WI38 (cell line): ENCODE measurements around the gene KRTAP6-1.

Source experiments
- H3K4me3 ChIP-seq: 2 replicates; pipeline ENCODE4 v1.5.1; 2011; ENCODE audit warnings: low read depth, mild to moderate bottlenecking, control low read depth, low read length
- TF ChIP-seq, protein P1 (sequence below): IDR thresholded peaks from 2 replicates; pipeline ENCODE4 v1.5.1; 2012; ENCODE audit warnings: low read depth, mild to moderate bottlenecking, control low read depth, low read length

KRTAP6-1 gene, protein sequence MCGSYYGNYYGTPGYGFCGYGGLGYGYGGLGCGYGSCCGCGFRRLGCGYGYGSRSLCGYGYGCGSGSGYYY

DNA sequence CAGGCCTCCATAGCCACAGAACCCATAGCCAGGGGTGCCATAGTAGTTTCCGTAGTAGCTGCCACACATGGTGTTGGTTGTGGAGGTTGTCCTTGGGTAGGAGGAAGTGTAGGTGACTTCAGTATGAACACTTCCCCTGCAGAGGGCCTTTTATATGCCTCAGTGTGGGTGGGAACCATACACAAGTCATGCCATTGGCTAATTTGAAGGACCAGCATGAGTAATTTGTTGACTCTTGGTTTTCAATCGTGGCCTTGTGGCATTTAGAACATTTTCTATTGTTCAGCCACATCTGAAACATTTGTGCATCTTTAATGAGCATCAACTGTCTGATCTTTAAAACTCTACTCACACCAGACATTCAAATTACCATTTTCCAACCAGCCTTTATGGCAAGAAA, at the start of gene KRTAP6-1:
TSS of gene KRTAP6-1 (minus strand) at position 95 of the 400 bp plus-strand sequence. CDS start at position 69, 26 bp downstream.
- TF ChIP-seq, protein P1, sequence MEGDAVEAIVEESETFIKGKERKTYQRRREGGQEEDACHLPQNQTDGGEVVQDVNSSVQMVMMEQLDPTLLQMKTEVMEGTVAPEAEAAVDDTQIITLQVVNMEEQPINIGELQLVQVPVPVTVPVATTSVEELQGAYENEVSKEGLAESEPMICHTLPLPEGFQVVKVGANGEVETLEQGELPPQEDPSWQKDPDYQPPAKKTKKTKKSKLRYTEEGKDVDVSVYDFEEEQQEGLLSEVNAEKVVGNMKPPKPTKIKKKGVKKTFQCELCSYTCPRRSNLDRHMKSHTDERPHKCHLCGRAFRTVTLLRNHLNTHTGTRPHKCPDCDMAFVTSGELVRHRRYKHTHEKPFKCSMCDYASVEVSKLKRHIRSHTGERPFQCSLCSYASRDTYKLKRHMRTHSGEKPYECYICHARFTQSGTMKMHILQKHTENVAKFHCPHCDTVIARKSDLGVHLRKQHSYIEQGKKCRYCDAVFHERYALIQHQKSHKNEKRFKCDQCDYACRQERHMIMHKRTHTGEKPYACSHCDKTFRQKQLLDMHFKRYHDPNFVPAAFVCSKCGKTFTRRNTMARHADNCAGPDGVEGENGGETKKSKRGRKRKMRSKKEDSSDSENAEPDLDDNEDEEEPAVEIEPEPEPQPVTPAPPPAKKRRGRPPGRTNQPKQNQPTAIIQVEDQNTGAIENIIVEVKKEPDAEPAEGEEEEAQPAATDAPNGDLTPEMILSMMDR, result no peak

DNA sequence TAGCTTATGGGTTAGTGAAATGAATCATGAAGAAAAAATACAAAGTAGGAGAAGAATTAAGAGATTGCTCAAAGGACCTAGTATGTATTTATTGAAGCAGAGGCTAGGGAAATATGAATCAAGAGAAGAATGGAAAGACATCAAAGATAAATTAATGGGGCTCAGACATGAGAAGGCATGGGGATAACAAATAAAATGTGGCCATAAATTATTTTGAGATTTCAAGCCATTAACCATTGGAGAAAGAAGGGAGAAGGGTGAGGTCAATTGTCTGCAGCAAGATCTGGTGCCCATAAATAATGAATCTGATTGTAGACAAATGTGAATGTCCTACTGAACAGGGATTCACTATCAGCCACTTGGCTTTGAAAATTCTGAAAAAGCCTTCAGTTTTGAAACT, 39.2 kb upstream of the KRTAP6-1 start:
- TF ChIP-seq, protein P1, result no peak
- H3K4me3 ChIP-seq, result no peak overlapping the region

More for the DNA sequence above, at the start of gene KRTAP6-1:
- H3K4me3 ChIP-seq, result no peak within 1 kb of the TSS

DNA sequence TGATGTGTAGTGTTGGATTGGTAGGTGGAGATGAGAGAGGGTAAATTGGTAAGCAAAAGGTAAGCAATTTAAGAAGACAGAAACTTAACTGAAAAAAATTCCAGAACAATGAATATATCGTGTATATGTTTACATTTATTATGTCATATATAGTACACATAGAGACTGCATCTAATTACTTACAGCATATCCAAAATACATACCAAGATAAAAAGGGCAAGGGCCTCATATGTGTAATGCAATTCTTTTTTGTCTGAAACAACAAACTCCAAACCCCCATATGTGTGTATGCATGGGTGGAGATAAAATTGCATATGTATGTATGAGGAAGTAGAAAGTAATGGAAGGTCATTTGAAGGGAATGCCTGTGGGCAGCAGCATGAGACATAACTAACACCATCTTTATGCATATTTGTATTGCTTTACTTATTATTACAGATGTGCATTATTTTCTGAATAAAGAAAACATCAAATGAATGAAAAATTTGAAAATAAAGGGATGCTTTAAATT, 33.2 kb upstream of the KRTAP6-1 start:
- TF ChIP-seq, protein P1, result no peak
- no peak overlapping the region for H3K4me3 ChIP-seq

DNA sequence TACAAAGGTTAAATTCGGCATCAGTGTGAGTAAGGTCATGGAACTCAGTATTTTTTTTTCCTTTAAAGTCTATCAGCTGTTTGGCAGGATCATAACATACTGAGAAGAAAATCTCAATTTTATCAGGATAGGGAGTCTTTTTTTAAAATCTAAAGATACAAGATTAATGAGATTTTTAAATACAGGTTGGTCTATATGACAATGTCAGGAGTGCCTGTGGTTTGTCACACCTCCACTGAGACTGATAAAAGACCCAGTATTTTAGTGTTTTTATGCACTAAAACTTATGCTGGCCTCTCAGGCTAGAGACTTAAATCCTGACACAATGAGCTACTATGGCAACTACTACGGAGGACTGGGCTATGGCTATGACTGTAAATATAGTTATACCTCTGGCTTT, 28.8 kb upstream of the KRTAP6-1 start, which contains the start of gene KRTAP20-3:
TSS of gene KRTAP20-3 (plus strand) at position 301 of the 400 bp plus-strand sequence.
- TF ChIP-seq, protein P1, result no peak
- H3K4me3 ChIP-seq, result no peak within 1 kb of the TSS

DNA sequence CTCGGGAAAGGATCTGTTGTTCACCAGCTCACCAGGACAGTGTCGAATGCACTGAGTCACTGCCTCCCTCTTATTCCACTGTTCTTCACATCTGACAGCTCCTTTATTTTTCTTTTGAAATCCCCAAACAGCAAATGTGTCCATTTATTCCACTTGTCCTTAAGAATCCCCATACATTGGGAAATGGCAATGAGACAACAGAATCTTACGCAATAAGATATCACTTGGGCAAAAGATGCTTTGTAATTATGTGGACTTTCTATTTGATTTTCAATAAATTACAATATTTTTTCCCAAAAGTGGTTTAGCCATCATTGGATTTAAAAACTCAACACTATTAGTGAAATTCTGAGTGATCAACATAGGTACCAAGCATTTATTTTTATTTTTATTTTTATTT, 25.0 kb upstream of the KRTAP6-1 start:
- no peak overlapping the region for H3K4me3 ChIP-seq
- TF ChIP-seq, protein P1, result no peak

DNA sequence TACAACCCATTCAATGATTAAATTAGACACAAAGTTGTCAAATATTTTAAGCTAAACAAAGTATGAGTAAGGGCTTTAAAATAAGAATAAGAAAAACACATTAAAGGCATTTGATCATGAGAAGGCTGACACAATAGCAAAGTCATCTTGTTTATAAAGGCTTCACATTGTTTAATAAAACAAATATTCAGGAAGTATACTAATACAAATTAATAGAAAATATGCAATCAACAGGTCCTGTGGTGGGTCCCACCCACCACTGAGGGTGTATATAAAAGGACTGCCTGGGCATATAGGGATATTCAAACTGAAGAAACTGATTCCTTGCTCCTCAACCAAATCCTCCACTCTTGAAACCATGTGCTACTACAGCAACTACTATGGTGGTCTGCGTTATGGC, 21.2 kb upstream of the KRTAP6-1 start, which contains the start of gene KRTAP20-2:
TSS of gene KRTAP20-2 (plus strand) at position 301 of the 400 bp plus-strand sequence. CDS start at position 359, 58 bp downstream.
- no peak within 1 kb of the TSS for H3K4me3 ChIP-seq
- TF ChIP-seq, protein P1, result no peak

DNA sequence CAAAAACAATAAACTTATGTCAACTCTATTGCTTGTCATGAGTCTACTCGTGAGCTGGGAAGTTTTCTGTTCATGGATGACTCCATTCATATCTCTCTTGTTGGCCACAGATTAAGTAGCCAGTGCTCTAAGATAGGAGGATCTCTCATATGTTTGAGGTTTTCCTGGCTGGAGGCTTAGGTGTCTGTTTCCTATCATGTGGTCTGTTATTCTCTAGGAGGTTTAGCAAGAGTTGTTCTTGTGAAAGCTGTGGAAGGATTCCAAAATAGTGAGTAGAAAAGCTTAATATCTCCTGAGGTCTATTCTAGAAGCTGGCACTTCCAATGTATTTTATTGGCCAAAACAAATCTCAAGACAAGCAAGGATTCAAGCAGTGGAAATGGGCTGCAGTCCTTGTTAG, 15.5 kb upstream of the KRTAP6-1 start:
- TF ChIP-seq, protein P1, result no peak
- H3K4me3 ChIP-seq, result no peak overlapping the region
